LHCN-M2 (cell line): ENCODE data around the gene ACIN1. TPM values are rescaled to one million over a fixed set of nuclear protein-coding genes. Genes with fewer than 3 reads are reported as not detected.
A peak's percentile ranks its signal among the peaks of the same experiment; 100 is the strongest.

Source experiments
- DNase-seq: peaks from one replicate; pipeline ENCODE4 v3.0.0-alpha.2; 2012; ENCODE audit warnings: low read depth
- total RNA-seq: library from RNA; depleted of rRNA; stranded (reverse); fragments of >200 nt; gene quantifications from 2 replicates; pipeline ENCODE4 v1.2.3, GENCODE V29; 2014

ACIN1 gene
- total RNA-seq, 1 experiment from 2014 or later, result 106 TPM

DNA sequence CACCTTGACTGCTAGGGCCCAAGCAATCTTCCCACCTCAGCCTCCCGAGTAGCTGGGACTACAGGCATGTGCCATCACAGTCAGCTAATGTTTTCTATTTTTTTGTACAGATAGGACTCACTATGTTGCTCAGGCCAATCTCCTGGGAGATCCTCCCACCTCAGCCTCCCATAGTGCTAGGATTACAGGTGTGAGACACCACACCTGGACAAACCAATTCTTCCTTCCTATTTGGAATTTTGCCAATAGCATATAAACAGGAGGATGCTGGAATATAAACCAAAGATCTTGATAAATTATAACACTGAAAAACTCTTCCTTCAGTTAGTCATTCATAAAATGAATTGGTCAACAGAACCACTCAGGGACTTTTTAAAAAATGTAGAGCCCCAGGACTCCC, 8.4 kb downstream of the ACIN1 start:
- no peak for DNase-seq

- no peak for DNase-seq
Observed at GRCh38 chr14:23085458-23085857, 9.5 kb downstream of the ACIN1 start.

GRCh38 chr14:23080474-23080873, 14.5 kb downstream of the ACIN1 start:
- no peak for DNase-seq

DNA sequence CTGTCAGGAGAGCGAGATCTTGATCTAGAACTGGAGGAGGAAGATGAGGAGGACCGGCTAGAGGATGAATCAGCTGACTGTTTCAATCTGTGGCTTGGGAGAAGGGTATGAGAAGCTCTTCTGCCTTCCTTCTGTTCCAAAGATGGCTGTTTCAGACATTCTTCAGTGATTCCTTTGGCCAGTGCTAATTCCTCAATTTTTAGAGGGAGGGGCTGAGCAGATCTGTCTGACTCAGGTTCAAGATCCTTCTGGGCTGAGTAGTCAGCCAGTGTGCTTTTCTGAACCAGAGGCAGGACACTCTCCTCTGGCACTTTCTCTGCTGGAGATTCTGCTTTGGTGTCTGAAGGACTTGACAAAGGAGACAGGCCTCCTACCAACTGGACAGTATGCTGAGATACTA, 15.2 kb downstream of the ACIN1 start:
- no peak for DNase-seq

DNA sequence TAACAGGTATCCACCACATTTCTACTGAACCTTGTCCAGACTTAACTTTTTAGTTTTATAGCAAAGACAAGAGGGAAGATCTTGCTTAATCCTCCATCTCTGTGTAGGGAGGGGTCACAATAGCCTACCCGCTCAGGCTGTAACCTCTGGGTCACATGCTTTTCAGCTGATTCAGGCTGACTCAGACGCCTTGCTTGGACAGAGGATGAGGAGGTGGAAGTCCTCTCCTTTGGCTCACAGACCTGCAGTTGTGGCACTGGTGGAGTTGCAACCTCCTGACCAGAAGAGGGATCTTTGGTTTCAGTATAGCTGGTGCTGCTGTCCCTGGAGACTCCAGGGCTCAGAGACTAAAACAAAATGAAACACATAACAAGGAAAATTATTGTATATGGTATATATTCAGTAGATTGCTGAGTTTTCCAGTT, 16.2 kb downstream of the ACIN1 start:
- DNase-seq, result peak; percentile 98

DNA sequence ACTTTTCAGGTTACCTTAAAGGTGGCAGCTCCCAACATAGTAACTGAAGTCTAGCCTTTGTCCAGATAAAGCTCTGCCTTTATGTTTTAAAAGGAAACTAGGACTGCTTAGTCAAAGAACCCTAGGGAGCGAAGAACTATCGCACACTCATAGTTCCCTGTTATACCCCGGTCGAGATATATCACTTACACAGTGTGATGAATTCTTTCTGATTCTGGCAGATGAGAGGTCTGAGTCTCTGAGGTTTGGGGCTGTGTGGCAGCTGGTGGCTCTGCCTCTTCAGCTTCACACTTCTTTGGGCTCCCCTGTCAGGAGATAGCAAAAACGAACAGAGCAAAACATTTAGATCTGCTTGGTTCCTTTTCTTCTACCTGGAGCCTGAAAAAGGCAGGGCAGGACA, 17.0 kb downstream of the ACIN1 start:
- peak; percentile 71 for DNase-seq

DNA sequence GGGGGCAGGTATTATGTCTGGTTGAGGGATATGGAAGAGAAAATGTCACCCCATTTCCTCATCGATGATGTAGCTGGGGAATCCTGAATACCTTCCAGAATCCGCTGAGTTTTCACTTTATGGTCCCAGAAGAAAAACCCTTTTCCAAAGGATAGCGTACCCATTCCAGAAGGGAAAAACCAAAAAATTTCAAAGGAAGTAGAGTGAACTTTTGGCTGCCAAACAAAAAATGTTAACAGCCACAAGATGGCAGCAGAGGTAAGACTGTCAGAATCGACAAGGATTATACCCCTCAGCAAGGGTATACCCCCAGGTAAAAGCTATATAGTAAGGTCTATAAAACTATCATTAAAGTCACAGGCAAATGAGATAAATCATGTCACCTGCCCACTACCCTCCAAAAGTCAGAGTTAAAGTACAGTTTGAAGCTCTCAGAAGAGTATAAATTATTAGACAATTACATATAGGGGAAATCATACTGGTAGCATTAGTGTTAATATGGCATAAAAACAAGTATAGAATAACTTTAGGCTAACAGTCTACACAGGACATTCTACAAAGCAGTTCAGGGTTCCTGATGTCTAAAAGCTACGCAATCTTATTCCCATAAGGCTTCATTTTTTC, 18.0 kb downstream of the ACIN1 start:
- DNase-seq, result peak; percentile 43

DNA sequence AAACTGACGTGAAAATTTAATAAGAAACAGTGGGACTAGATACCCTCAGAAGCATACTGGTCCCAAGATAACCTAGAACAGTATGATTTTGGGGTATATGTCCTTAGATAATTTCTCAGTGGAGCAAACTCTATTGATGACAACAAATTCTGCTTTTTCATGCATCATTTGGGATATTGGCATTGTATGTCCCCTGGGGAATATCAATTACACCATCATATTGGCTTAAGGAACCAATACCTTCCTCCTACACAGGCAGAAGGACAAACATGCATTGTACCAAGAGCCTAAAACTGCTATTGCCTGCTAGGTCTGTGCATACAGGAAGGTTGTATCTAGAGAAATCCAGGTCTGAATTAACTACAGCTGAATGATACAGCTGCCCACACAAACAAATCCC, 20.0 kb downstream of the ACIN1 start:
- DNase-seq, result no peak

DNA sequence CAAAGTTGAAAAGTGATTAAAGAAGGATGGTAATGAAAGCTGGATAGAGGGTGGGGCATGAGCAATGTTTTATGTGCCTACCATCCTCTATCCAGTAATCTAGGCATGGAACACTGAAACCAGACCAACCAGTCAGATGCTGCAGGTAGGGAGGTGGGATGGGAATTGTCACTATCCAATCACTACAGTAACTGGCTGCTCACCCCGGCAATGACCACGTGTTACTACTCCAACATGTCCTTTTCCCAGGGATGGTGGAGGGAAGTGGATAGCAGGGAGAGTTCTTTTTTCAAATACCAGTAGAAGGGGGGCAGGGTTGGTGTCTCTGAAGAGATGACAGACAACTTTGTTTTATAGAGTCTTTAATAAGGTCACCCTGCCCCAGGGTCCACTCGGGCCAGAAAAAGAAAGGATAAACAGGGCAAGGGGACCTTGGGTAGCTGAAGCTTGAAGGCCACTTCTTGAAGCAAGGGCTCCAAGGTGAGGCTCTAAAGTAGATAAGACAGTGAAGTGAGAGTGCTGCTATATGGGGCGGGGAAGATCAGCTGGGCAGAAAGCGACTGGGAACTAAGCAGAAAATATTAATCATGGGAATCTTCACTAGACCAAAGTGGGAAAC, 22.9 kb downstream of the ACIN1 start:
- DNase-seq, result peak; percentile 33

GRCh38 chr14:23071244-23071920, 23.6 kb downstream of the ACIN1 start:
- DNase-seq, result peak; percentile 93

DNA sequence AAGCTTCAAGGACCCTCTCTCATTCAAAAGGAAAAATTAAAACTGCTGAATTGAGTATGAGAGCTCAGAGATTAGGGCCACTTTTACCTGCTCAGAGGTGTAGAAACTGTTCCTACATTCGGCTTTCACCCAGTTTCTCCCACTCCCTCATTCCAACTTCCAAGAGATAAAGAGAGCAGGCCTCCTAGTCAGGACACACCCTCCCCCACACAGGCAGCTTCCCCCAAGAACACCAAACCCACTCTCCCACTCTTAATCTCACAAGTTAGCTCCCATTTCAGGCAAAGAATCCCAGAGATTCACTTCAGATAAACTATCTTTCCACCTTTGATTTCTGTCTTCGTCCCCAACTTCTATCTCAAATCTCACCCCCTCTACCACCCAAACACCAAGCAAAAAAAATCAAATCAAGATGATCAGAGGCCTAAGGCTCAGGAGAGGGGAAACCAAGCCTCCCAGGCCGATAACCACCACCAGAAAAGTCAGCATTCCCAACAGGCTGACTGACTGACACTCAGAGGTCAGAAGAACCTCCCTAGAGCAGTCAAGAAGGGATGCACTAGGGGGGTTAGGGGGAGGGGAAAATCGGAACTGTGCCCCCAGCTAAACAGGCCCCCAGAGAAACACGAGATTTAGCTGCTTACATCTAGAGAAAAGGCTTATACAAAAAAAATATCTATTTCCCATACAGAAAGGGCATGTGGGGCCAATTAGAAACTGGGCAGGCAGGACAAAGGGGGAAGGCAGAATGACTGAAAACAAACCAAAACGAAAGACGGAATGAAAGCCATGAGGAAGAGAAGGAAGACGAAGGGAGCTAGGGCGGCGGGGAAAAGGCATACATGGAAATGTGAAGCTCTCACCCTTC, 24.4 kb downstream of the ACIN1 start:
- DNase-seq, result no peak

GRCh38 chr14:23069413-23069806, 25.5 kb downstream of the ACIN1 start:
- DNase-seq, result no peak

GRCh38 chr14:23068789-23069412, 26.0 kb downstream of the ACIN1 start:
- DNase-seq, result peak; percentile 92

DNA sequence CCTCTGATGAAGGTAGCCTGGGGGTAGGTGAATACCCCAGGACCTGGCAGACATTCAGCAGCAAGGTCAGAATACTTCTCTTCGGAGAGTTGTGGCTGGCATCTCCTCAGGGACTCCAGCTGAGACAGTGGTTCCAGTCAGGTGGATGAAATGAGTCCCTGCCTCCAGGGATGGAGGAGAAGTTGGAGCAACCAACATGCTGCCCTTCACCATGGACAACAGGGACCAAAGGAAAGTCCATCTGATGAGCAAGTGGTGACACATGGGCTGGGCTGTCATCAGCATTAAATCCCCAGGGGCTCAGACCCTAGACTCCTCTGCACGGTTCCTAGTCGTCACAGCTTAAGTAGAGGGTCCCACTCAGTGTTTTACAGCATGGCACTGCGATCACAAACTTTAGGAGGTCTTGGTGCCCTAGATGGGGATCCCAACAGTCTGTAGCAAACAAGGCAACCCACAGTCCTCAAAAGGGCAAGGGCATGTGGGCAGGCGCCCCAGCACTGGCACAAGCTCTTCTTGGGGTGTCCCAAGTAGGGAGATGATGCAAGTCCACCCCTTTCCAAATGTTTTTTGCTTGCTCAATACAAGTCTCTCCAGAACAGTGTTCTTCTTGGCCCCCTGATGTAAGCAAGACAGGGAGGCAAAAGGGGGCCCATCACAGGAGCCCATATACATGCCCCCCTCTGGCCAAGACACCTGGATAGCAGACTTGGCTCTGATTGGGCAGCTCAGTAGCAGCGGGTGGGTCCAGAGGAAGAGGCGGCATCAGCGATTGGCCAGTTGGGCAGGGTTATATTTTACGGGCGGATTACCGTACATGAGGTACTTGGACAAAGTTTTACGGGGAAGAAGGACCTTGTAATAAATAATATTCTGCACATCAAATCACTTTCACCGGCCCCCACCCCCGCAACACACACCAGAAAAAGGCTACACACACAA, 26.8 kb downstream of the ACIN1 start:
- no peak for DNase-seq

GRCh38 chr14:23066855-23067744, 27.8 kb downstream of the ACIN1 start:
- DNase-seq, result no peak

DNA sequence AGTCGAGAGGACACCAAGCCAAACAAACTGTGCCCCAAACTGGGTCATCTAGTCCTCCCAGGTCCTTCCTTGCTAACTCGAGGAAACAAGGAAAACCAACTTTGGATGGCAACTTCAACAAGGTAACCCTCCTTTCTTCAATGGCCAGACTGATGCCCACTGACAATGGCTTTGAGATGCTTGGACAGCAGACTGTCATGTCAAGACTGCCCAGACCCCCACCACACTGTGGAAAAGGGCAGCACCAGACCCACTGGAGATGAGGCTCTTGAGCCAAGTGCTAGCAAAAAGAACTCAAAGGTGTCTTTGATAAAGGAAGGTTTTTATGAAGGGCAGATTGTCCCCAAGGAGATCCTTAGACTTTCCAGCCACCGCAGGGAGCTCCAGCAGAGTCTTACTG, 28.6 kb downstream of the ACIN1 start:
- no peak for DNase-seq

GRCh38 chr14:23063601-23064000, 31.3 kb downstream of the ACIN1 start:
- no peak for DNase-seq

DNA sequence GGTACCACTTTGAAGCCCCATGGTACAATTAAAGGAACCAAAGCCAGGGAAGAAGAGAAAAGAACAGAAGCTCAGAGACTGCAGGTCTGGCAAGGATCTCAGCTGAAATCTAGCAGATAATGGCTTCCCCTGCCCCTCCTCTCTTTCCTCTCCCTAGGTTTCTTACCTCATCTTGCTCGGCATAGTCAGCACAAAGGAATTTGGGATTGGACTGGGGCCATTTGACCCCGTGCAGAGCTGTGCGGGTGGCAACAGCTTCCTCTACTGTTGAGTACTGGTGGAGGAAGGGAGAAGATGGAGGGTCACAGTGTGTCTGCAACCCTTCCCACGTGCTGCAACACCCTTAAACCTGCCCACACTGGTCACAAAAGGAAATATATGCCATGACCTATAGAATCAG, 32.9 kb downstream of the ACIN1 start:
- peak; percentile 92 for DNase-seq

GRCh38 chr14:23060536-23061260, 34.2 kb downstream of the ACIN1 start:
- no peak for DNase-seq
